Measurements from ENCODE around the gene KHDC1L. TPM values are rescaled to one million over a fixed set of nuclear protein-coding genes. Genes with fewer than 3 reads are reported as not detected.
"Not testable (repeated sequence)": the region's sequence is repeated elsewhere in the genome, so short reads cannot be mapped to it uniquely, and the experiment has no call there.

Gene KHDC1L
- total RNA-seq, 1 donor from 2014 or later: not detected

DNA sequence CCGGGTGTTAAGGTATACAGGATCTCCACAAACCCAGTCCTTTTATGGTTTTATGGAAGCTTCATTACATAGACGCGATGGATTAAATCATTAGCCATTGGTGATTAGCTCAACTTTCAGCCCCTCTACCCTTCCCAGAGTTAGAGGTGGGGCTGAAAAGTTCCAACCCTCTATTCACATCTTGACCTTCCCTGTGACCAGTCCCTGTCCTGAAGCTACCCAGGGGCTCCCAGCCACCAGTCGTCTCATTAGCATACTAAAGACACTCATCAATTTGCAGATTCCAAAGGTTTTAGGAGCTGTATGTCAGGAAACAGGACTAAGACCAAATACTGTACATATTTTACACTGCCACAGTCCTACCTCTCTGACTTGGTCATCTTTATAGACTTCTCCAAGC, 21.0 kb downstream of the KHDC1L start:
- no peak for DNase-seq

DNA sequence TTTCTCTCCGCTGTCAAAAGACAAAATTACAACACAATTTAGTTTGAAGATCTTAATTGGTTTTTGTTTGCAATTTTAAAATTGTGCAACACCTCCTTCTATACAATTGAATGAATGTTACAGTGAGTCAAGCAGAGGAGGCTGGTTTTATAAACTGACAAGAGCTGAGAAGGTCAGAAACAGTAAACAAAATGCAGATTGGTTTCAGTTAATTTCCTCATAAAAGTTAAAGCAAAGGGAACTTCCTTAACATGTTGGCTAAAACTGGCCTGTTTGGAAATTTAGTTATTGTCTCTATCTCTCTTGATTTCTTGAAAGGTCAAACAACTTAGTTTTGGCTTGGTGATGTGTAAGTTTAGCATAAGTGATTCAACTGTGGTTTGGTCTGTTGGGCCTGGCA, 22.2 kb downstream of the KHDC1L start:
- no peak for DNase-seq

DNA sequence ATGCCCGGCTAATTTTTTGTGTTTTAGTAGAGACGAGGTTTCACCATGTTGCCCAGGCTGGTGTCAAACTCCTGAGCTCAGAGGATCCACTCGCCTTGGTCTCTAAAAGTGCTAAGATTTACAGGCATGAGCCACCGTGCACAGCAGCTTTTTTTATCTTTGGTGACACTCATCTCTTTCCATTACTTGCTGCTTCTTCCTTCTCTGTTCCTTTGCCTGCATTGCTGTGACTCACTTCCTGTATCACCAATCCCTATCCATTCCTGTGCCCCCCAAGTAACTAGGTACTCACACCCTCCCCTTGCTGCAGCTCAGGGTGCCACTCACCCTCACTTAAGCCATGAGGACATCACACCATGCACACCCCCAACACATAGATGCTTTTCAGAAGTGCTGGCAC, 24.6 kb downstream of the KHDC1L start:
- DNase-seq: no peak

DNA sequence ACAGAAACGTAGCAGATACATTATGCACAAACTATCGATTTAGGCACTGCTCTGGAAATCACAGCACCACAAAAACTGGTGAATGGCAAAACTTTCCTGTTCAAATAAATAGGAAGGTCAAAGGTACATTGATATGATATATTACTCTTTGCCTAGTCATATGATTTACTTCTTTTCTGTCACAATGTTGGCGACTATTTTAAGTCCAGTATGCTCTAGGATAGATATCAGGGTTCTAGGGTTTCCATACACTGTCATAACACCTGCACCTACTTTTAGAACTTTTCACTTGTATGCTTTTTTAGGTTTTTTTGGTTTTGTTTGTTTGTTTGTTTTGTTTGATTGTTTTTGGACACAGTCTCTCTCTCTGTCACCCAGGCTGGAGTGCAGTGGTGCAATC, 25.0 kb downstream of the KHDC1L start:
- no peak for DNase-seq

DNA sequence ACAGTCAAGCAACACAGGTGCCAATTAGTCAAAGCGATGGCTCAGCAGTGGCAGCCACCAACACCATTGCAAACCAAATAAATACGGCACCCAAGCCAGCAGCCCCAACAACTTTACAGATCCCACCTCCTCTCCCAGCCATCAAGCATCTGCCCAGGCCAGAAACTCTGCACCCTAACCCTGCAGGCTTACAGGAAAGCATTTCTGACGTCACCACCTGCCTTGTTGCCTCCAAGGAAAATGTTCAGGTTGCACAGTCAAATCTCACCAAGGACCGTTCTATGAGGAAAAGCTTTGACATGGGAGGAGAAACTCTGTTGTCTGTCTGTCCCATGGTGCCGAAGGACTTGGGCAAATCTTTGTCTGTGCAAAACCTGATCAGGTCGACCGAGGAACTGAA, 30.6 kb downstream of the KHDC1L start:
- no peak for DNase-seq

DNA sequence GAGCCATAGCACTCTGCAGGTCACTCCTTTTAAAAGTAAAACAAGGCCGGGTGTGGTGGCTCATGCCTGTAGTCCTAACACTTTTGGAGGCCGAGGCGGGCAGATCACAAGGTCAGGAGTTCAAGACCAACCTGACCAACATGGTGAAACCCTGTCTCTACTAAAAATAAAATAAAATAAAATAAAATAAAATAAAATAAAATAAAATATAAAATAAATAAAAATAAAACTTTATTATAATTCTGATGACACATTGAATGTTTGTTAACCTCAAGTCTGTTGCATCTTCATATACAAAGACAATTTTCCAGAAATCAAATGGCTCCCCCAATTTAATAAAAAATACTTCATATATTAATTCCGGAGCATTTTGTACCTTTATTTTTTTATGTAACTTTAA, 32.0 kb downstream of the KHDC1L start:
- not testable (repeated sequence) for DNase-seq

DNA sequence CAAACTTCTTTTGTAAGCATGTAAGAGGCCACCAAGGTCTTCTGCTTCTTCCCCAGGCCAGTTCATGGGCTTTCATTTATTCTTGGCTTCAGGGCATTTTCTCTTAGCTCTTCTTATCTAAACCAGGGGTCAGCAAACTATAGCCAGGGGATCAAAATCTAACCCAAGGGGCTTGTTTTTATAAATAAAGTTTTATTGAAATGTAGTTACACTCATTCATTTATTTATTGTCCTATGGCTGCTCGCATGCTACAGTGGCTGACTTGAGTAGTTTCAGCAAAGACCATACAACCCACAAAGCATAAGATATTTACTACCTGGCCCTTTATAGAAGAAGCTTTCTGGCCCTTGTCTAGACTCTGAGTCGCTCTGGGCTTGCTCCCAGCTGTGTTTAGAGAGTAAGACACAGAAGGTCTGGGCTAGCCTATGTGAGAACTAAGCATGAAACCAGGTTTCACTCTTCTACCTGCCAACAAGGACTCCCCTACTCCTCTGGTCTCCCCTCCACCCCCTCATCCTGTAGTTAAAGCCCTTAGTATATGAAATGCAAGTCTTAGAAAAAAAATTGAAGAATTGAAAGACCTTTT, 43.2 kb downstream of the KHDC1L start:
- no peak for DNase-seq

DNA sequence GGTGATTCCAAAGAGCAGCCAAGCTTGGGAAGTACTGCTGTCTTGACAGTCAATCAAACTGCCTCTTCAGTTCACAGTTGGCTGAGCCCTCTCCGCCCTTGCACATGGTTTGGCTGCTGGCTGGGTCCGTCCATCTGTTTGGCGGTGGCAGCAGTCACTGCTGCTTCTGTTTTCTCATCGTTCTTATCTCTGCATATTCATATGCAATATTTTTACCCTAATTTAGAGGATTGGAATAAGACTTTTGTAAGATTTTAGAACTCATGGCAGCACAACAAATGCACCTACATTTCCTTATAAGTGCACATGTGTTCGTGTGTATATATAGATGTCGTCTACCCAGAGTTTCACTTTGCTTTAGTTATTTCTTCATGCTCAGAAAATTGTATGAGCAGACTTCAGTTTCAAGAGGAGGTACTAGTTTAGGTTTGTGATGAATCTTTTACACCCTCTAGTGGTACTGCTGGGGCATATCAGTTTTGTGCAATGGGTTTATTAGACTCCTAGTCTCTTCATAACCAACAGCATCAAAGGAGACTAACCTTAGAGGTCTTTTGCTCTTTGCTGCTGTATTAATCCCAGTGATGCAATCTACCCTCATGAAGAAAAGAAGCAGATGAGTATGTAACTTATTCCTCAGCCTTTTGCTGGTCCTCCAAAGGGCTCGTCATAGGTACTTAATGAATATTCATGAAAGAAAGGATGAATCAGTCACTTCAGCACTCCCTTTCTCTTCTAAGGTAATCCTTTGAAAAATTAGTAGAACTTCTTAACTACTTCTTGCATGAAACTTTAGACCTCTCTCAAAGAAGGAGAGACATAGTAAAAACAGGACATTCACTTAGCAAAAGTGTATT, 44.3 kb downstream of the KHDC1L start:
- peak; percentile 70 for DNase-seq

DNA sequence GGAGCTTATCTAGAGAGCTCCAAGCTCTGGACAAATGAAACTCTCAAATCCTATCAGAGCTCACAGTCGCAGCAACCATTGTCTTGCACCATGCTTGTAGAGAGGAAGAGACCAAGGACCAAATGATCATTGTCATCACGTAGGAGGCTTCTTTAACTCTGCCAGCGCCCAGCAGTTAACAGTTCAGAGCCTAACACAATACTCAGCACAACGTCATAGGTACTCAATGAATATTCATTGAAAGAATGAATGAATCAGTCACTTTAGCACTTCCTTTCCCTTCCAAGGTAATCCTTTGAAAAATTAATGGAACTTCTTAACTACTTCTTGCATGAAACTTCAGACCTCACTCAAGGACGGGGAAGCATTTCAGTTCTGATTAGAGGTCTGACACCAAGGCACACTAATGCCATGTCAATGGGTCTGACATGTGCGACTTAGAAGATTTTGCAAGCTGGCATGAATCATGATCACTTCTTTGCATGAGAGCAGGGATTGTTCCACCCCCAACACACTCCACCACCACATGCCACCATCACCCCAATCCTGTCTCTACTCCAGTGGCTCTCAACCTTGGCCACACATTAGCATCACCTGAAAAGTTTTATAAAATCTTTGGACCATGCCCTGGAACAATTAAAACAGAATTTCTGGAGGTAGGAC, 45.1 kb downstream of the KHDC1L start:
- DNase-seq: no peak

DNA sequence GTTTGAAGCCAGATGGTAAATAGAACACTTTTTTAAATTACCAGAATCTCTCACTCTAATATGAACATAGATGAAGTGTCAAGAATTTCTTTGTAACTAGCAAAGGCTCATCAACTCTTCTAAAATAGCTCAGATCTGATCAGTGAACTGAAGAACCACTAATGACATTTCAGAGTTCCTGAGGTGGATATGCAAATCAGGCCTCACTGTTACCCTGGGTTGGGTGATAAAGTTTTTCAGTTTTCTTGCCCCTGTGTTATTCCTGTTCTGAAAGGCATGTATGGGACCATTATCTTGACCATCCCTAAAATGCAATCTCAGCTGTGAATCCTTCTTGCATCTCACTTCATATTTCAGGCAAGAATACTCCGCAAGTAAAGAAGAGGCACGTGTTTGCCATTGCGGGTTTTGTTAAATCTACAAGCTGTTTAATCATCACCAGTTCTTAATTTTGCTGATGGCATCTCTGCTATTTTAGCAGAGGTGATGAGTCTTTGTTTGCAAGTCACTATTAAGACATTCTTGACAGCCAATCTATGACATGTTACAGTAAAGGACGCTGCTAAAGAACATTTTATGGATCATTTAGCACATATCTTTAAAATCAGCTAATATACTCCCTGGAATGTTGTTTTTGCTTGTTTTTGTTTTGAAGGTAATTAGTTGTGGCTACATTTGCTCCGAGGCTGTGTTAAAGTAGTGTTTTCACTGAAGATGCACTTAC, 47.9 kb downstream of the KHDC1L start:
- no peak for DNase-seq

DNA sequence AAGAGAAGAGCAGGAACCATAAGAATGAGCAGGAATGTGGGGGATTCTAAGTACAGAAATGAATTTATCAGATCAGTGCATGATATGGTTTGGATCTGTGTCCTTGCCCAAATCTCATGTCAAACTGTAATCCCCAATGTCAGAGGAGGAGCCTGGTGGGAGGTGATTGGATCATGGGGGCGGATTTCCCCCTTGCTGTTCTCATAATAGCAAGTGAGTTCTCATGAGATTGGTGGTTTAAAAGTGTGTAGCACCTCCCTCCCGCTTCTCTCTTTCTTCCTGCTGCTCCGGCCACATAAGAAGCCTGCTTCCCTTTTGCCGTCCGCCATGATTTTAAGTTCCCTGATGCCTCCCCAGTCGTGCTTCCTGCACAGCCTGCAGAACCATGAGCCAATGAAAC, 49.2 kb downstream of the KHDC1L start:
- DNase-seq: no peak

DNA sequence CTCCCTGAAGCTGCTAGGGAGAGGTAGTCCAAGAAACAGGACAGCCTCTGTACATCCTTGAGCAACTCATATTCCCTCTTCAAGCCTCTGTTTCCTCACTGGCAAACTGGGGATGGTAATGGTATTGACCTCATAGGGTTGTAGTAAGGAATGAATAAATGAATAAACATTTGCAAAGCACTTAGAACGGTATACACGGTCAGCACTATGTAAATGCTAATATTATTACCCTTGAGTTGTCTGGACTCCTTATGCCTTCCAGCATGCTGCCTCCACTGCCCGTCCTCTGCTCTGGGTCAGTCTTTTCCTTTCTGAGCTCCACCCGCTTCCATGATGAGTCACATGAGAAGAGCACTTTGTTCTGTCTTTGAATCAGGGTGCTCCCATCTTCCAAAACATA, 50.6 kb downstream of the KHDC1L start:
- DNase-seq: no peak

Other genes with a start within 250 kb of the KHDC1L start
- 3.2 TPM for gene KHDC1, start 37.7 kb upstream of the KHDC1L start, total RNA-seq
- gene DPPA5, start 128.8 kb upstream of the KHDC1L start, total RNA-seq: not detected
- not detected for gene KHDC3L, start 137.2 kb upstream of the KHDC1L start, total RNA-seq
- gene OOEP, start 144.4 kb upstream of the KHDC1L start, total RNA-seq: not detected
- 1.1 TPM for gene DDX43, start 169.3 kb upstream of the KHDC1L start, total RNA-seq
- gene CGAS, start 226.8 kb upstream of the KHDC1L start, total RNA-seq: 8.4 TPM
- gene MTO1, start 236.2 kb upstream of the KHDC1L start, total RNA-seq: 20.5 TPM